ENCODE results near the gene EEFSEC. TPM values are rescaled to one million over a fixed set of nuclear protein-coding genes. Genes with fewer than 3 reads are reported as not detected.

Gene EEFSEC
- total and polyA plus RNA-seq, 8 donors = 11.5 to 23.0 (median 19.9) TPM

GRCh38 chr3:128289534-128289933, 136.3 kb downstream of the EEFSEC start:
- ATAC-seq (no peak), DNase-seq (no peak)
- Histone ChIP-seq H3K4me3 (no peak overlapping the region), H3K9me3 (peaks cover 0 to 8% of the 10 kb centered on the region in 2 donors), H3K27ac (no peak overlapping the region), H3K4me1 (no peaks in the 10 kb centered on the region), H3K27me3 (no peaks in the 10 kb centered on the region), H3K36me3 (no peaks in the 10 kb centered on the region)
- no peak for TF ChIP-seq CTCF (IDR thresholded peaks at IDR 0.05)
- intact Hi-C loops (cut with DNase I) = no loop called here

- Histone ChIP-seq H3K36me3 (no peaks in the 10 kb centered on the region), H3K9me3 (peaks cover 0 to 8% of the 10 kb centered on the region in 2 donors), H3K4me1 (no peaks in the 10 kb centered on the region), H3K27me3 (no peaks in the 10 kb centered on the region), H3K4me3 (no peak overlapping the region), H3K27ac (no peak overlapping the region)
- DNase-seq = no peak
- intact Hi-C loops (cut with DNase I) = no loop called here
- ATAC-seq = no peak
- no peak for TF ChIP-seq CTCF (IDR thresholded peaks at IDR 0.05)
Observed at GRCh38 chr3:128290484-128290883, 137.2 kb downstream of the EEFSEC start.

- ATAC-seq = no peak
- H3K27ac ChIP-seq = no peak overlapping the region
- intact Hi-C loops (cut with DNase I) = no loop called here
Observed at GRCh38 chr3:128293930-128294329, 140.6 kb downstream of the EEFSEC start.

GRCh38 chr3:128294999-128295468, 141.8 kb downstream of the EEFSEC start:
- no peak for TF ChIP-seq CTCF (IDR thresholded peaks at IDR 0.05)
- Histone ChIP-seq H3K27ac (no peak overlapping the region), H3K36me3 (no peaks in the 10 kb centered on the region), H3K27me3 (no peaks in the 10 kb centered on the region), H3K9me3 (peaks cover 0 to 7% of the 10 kb centered on the region in 2 donors), H3K4me1 (no peaks in the 10 kb centered on the region), H3K4me3 (no peak overlapping the region)
- intact Hi-C loops (cut with DNase I) = no loop called here
- no peak for ATAC-seq
- DNase-seq = no peak

More at GRCh38 chr3:128293930-128294329, 140.6 kb downstream of the EEFSEC start:
- Histone ChIP-seq H3K9me3 (peaks cover 0 to 8% of the 10 kb centered on the region in 2 donors), H3K27me3 (no peaks in the 10 kb centered on the region), H3K4me1 (no peaks in the 10 kb centered on the region), H3K4me3 (no peak overlapping the region), H3K36me3 (no peaks in the 10 kb centered on the region)
- no peak for DNase-seq
- TF ChIP-seq CTCF (IDR thresholded peaks at IDR 0.05) = no peak

GRCh38 chr3:128296469-128297251, 143.4 kb downstream of the EEFSEC start:
- ATAC-seq (no peak), DNase-seq (no peak)
- intact Hi-C loops (cut with DNase I) = no loop called here
- H3K27ac ChIP-seq = no peak overlapping the region
- TF ChIP-seq CTCF (IDR thresholded peaks at IDR 0.05) = no peak
- H3K36me3 ChIP-seq = no peaks in the 10 kb centered on the region
- no peaks in the 10 kb centered on the region for H3K4me1 ChIP-seq
- no peaks in the 10 kb centered on the region for H3K9me3 ChIP-seq
- H3K27me3 ChIP-seq = no peaks in the 10 kb centered on the region
- no peak overlapping the region for H3K4me3 ChIP-seq
